ENCODE data around the gene WRAP53. TPM values are rescaled to one million over a fixed set of nuclear protein-coding genes. Genes with fewer than 3 reads are reported as not detected.

WRAP53 gene
- polyA plus RNA-seq, 3 donors: 6.3 to 9.8 (median 9.1) TPM

DNA sequence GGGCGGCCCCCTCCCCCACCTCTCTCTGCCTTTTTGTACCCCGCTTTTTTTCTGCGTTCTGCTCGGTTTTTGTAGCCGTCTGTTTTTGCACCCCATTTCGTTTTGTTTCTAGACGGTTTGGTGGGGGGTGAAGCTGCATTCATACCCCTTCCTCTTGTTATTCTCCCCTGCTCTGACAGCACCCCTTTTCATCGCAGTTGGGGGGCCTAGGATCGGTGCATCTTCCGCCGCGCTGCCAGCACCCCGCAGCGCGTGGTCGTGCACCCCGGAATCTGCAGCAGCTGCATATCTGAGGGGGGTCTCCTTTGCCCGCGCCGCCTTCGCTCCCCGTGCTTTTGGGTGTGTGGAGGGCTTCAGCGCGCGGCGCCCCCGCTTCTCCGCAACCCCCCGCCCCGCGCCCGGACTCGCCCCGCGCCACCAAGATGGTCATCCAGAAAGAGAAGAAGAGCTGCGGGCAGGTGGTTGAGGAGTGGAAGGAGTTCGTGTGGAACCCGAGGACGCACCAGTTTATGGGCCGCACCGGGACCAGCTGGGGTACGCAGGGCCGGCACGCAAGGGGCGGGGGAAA is 37.1 kb upstream of the WRAP53 start:
- under 1% methylated on average over 40 of the region's 45 CpGs for WGBS (ENCODE audit: insufficient coverage)
- no peaks in the 10 kb centered on the region for H4K20me1 ChIP-seq (ENCODE audit: insufficient read depth, low read length)
- Mint-ChIP-seq H3K4me3 (peak overlapping the region; percentile 80 to 92), H3K4me1 (peaks cover 34% of the 10 kb centered on the region), H3K9me3 (peaks cover 0 to 23% (median 4%) of the 10 kb centered on the region in 7 donors), H3K27ac (peak overlapping the region in 1 of 7 donors; percentile 46), H3K27me3 (ENCODE audit: low read depth in 3 of 3) (peaks cover 44 to 66% (median 52%) of the 10 kb centered on the region in 3 donors), H3K36me3 (peaks cover 7 to 16% of the 10 kb centered on the region in 2 donors)
- H3K79me2 ChIP-seq (ENCODE audit: insufficient read depth, low read length): no peaks in the 10 kb centered on the region
- peaks cover 35 to 46% of the 10 kb centered on the region in 2 donors for H3K27me3 ChIP-seq (ENCODE audit: control insufficient read depth in 2 of 2, insufficient read depth in 2 of 2, low read length in 2 of 2)
- peak overlapping the region; percentile 42 to 81 (median 56) for H3K4me3 ChIP-seq (replicated peaks in 1 of 3; ENCODE audit: low read depth in 2 of 3, low read length in 3 of 3)
- TF ChIP-seq, protein P1, sequence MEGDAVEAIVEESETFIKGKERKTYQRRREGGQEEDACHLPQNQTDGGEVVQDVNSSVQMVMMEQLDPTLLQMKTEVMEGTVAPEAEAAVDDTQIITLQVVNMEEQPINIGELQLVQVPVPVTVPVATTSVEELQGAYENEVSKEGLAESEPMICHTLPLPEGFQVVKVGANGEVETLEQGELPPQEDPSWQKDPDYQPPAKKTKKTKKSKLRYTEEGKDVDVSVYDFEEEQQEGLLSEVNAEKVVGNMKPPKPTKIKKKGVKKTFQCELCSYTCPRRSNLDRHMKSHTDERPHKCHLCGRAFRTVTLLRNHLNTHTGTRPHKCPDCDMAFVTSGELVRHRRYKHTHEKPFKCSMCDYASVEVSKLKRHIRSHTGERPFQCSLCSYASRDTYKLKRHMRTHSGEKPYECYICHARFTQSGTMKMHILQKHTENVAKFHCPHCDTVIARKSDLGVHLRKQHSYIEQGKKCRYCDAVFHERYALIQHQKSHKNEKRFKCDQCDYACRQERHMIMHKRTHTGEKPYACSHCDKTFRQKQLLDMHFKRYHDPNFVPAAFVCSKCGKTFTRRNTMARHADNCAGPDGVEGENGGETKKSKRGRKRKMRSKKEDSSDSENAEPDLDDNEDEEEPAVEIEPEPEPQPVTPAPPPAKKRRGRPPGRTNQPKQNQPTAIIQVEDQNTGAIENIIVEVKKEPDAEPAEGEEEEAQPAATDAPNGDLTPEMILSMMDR (IDR thresholded peaks at IDR 0.05): no peak
- H3K4me2 ChIP-seq (replicated peaks; ENCODE audit: extremely low read depth, low read length, poor library complexity, severe bottlenecking): peak overlapping the region; percentile 94
- no peak overlapping the region for H3K27ac ChIP-seq (ENCODE audit: low read depth in 1 of 2, low read length in 2 of 2)
- DNase-seq: peak in 1 of 3 donors; percentile 7
- H2AFZ ChIP-seq (ENCODE audit: insufficient read depth, low read depth, low read length, poor library complexity, severe bottlenecking): peak overlapping the region; percentile 78
- H3K9me3 ChIP-seq (replicated peaks in 1 of 2; ENCODE audit: control insufficient read depth in 1 of 2, insufficient read depth in 1 of 2, low read length in 2 of 2): no peaks in the 10 kb centered on the region
- peak overlapping the region; percentile 36 for H3K9ac ChIP-seq (ENCODE audit: insufficient read depth, low read length, poor library complexity, severe bottlenecking)
- intact Hi-C loops (cut with micrococcal nuclease): no loop called here
- peaks cover 28 to 38% of the 10 kb centered on the region in 2 donors for H3K4me1 ChIP-seq (ENCODE audit: control insufficient read depth in 1 of 2, insufficient read depth in 2 of 2, low read length in 2 of 2)
- H3K36me3 ChIP-seq (replicated peaks in 1 of 2; ENCODE audit: control insufficient read depth in 1 of 2, insufficient read depth in 2 of 2, low read length in 2 of 2): no peaks in the 10 kb centered on the region

DNA sequence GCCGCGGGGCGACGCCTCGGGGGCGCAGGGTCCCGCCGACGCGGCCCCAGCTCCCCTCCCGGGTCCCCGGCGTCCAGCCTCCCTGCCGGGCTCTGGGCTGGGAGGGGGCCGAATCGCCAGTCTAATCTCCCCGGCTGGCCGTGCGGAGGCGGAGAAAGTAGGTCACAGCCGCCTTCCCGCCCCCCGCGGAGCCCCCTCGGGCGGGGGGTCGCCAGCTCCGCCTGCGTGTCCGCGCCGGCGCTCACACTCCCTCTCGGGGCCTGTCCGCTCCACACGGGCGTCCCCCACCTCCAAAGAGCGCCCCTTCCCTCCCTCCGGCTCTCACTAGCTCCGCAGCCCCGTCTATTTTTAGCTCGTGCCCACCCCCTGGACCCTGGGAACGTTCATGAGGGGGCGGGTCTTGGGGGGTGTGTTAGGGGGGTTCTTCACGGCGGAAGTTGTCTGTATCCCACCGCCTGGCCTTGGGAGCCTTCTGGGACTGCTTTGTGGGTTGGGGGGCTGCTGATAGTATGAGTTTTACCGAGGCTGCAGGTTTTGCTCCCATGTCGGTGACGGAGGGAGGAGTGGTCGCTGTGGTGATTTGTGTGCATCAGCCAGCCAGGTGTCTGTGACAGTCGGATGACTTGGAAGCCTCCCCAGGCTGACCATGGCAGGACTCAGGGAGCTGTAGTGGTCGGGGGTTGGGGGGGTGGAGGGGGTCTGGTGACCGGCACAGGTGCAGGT is 36.5 kb upstream of the WRAP53 start:
- Histone ChIP-seq H3K27ac (ENCODE audit: low read depth in 1 of 2, low read length in 2 of 2) (no peak overlapping the region), H3K27me3 (ENCODE audit: control insufficient read depth in 2 of 2, insufficient read depth in 2 of 2, low read length in 2 of 2) (peaks cover 35 to 46% of the 10 kb centered on the region in 2 donors), H2AFZ (ENCODE audit: insufficient read depth, low read depth, low read length, poor library complexity, severe bottlenecking) (peak overlapping the region; percentile 78), H3K4me3 (replicated peaks in 1 of 3; ENCODE audit: low read depth in 2 of 3, low read length in 3 of 3) (peak overlapping the region in 1 of 3 experiments; percentile 81), H4K20me1 (ENCODE audit: insufficient read depth, low read length) (no peaks in the 10 kb centered on the region), H3K4me1 (ENCODE audit: control insufficient read depth in 1 of 2, insufficient read depth in 2 of 2, low read length in 2 of 2) (peaks cover 22 to 32% of the 10 kb centered on the region in 2 donors), H3K9ac (ENCODE audit: insufficient read depth, low read length, poor library complexity, severe bottlenecking) (no peak overlapping the region), H3K9me3 (replicated peaks in 1 of 2; ENCODE audit: control insufficient read depth in 1 of 2, insufficient read depth in 1 of 2, low read length in 2 of 2) (no peaks in the 10 kb centered on the region), H3K4me2 (replicated peaks; ENCODE audit: extremely low read depth, low read length, poor library complexity, severe bottlenecking) (peak overlapping the region; percentile 94), H3K36me3 (replicated peaks in 1 of 2; ENCODE audit: control insufficient read depth in 1 of 2, insufficient read depth in 2 of 2, low read length in 2 of 2) (no peaks in the 10 kb centered on the region), H3K79me2 (ENCODE audit: insufficient read depth, low read length) (no peaks in the 10 kb centered on the region)
- Mint-ChIP-seq H3K27ac (peak overlapping the region in 1 of 7 donors; percentile 41), H3K36me3 (peaks cover 7 to 13% of the 10 kb centered on the region in 2 donors), H3K27me3 (ENCODE audit: low read depth in 3 of 3) (peaks cover 44 to 68% (median 52%) of the 10 kb centered on the region in 3 donors), H3K9me3 (peaks cover 0 to 23% (median 4%) of the 10 kb centered on the region in 7 donors), H3K4me3 (peak overlapping the region; percentile 47 to 83), H3K4me1 (peaks cover 28% of the 10 kb centered on the region)
- intact Hi-C loops (cut with micrococcal nuclease): no loop called here
- TF ChIP-seq, protein P1 (IDR thresholded peaks at IDR 0.05): no peak
- DNase-seq: no peak
- 8% methylated on average over 39 of the region's 54 CpGs for WGBS (ENCODE audit: insufficient coverage)

Measured in CD14-positive monocyte (primary cell).